Esophagus (tissue), 2 donors: ENCODE results near the gene CLDN6. TPM values are rescaled to one million over a fixed set of nuclear protein-coding genes. Genes with fewer than 3 reads are reported as not detected.

Experiments used
- H3K27ac ChIP-seq, 2 donors: one replicate each; pipeline ENCODE4 v1.5.1; 2013; ENCODE audit warnings: low read depth in 2 of 2, mild to moderate bottlenecking in 2 of 2, inconsistent platforms in 1 of 2, low read length in 1 of 2, moderate library complexity in 1 of 2
- H3K27me3 ChIP-seq, 2 donors: one replicate each; pipeline ENCODE4 v1.6.1; 2013; ENCODE audit warnings: low read length in 2 of 2, control low read depth in 1 of 2, mild to moderate bottlenecking in 1 of 2; ENCODE audit not compliant: insufficient read depth in 2 of 2, control insufficient read depth in 1 of 2
- H3K36me3 ChIP-seq, 2 donors: one replicate each; pipeline ENCODE4 v1.6.1; 2013; ENCODE audit warnings: low read length in 1 of 2; ENCODE audit not compliant: control insufficient read depth in 2 of 2, insufficient read depth in 2 of 2
- H3K4me1 ChIP-seq, 2 donors: one replicate each; pipeline ENCODE4 v1.6.1; 2013; ENCODE audit warnings: low read length in 1 of 2; ENCODE audit not compliant: control insufficient read depth in 2 of 2, insufficient read depth in 2 of 2
- H3K4me3 ChIP-seq, 2 donors: one replicate each; pipeline ENCODE4 v1.5.1; 2013; ENCODE audit warnings: low read length in 2 of 2, mild to moderate bottlenecking in 2 of 2, low read depth in 1 of 2, moderate library complexity in 1 of 2
- H3K9me3 ChIP-seq, 2 donors: one replicate each; pipeline ENCODE4 v1.6.1; 2013; ENCODE audit warnings: mild to moderate bottlenecking in 2 of 2, low read depth in 1 of 2, low read length in 1 of 2, moderate library complexity in 1 of 2; ENCODE audit not compliant: control insufficient read depth in 2 of 2, insufficient read depth in 1 of 2
- WGBS, 2 donors: extraction: QIAGEN DNeasy Blood & Tissue Kit; methylation state at CpG; one replicate each; pipeline ENCODE4 v1.1.7; 2013; 5-methylcytosine and 5-hydroxymethylcytosine counted together
- polyA plus RNA-seq, 2 donors: library from polyadenylated mRNA; stranded (reverse); fragments of 200-250 nt; gene quantifications; one replicate each; pipeline ENCODE4 v1.2.3, GENCODE V29; 2013
- donor health status: healthy with polysubstance abuse.
- donor health status: Bipolar disorder and iron deficiency.

Gene CLDN6
- polyA plus RNA-seq, 2 donors: 0.06 TPM; not detected in 1

DNA sequence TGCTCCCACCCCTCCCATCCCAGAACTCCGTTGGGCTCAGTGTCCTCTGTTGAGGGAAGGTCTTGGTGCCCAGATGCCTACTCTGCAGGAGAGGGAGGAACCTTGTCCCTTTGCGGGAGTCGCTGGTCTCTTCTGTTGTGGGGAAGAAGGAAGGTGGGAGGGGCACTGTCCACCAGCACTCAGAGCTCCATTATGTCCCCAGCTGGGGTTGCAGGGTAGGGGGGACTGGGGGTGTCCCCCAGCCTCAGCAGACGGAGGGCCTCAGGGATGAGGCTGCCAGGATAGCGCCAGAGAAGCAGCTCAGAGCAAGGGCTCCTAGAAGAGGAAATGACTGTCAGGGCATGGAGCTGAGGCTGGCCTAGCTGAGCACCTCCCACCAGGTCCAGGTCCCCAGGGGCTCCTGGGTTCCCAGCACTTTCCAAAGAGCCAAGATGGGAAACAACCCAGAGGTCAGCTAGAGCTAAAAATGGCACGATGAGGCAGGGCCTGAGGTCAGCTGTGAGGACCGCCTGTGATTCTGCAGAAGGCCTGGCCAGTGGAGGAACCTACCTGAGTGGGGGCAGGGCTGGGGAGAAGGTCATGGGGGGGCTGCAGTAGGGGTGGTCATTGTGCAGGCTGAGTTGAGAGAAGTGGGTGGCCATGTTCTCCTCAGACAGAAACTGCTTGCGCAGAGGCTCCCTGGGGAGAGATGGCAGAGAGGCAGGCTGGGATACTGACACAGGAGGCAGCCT is 4.9 kb upstream of the CLDN6 start:
- WGBS, 2 donors: 18 to 30% methylated on average over 8 of the region's 8 CpGs

DNA sequence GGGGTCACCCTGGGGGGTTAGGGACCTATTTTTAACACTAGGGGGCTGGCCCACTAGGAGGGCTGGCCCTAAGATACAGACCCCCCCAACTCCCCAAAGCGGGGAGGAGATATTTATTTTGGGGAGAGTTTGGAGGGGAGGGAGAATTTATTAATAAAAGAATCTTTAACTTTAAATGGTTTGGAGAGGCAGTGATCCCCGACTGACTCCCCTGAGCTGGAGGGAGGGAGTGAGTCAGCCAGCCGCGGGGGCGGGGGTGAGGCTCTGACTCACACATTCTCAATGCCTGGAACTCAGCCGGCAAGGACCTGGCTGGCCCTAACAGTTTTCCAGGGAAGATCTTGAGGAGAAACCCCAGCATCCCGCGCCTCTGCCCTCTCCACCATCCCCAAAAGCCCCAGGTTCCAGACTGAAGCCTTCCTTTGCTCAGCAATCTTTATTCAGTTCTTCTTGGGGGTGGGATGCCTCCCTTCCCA is 4.3 kb upstream of the CLDN6 start:
- 5 to 21% methylated on average over 7 to 8 of the region's 8 CpGs for WGBS, 2 donors
- Histone ChIP-seq H3K9me3 (no peaks in the 10 kb centered on the region), H3K27me3 (no peaks in the 10 kb centered on the region), H3K27ac (peak overlapping the region; percentile 96 to 98), H3K36me3 (peaks cover 5 to 18% of the 10 kb centered on the region in 2 donors), H3K4me3 (peak overlapping the region in 1 of 2 donors; percentile 69), H3K4me1 (peaks cover 7 to 32% of the 10 kb centered on the region in 2 donors)

More for the DNA sequence above, 4.9 kb upstream of the CLDN6 start:
- peaks cover 5 to 20% of the 10 kb centered on the region in 2 donors for H3K36me3 ChIP-seq
- H3K4me1 ChIP-seq: peaks cover 8 to 32% of the 10 kb centered on the region in 2 donors
- no peaks in the 10 kb centered on the region for H3K27me3 ChIP-seq
- peak overlapping the region; percentile 96 to 98 for H3K27ac ChIP-seq
- peak overlapping the region; percentile 6 to 54 for H3K4me3 ChIP-seq
- no peaks in the 10 kb centered on the region for H3K9me3 ChIP-seq

DNA sequence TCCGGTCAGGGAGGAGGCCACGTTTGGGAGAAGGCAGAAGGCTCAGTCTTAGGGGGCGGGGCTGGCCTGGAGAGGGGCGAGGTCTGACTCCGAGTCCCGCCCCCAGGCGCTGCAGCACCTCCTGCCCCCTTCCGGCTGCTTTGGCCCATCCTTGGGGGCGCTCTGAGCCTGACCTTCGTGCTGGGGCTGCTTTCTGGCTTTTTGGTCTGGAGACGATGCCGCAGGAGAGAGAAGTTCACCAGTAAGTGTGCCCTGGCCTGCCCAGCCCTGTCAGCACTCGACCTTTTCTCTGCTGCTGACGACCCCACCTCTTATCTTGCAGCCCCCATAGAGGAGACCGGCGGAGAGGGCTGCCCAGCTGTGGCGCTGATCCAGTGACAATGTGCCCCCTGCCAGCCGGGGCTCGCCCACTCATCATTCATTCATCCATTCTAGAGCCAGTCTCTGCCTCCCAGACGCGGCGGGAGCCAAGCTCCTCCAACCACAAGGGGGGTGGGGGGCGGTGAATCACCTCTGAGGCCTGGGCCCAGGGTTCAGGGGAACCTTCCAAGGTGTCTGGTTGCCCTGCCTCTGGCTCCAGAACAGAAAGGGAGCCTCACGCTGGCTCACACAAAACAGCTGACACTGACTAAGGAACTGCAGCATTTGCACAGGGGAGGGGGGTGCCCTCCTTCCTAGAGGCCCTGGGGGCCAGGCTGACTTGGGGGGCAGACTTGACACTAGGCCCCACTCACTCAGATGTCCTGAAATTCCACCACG is 3.6 kb upstream of the CLDN6 start:
- H3K9me3 ChIP-seq: no peaks in the 10 kb centered on the region
- peaks cover 5 to 12% of the 10 kb centered on the region in 2 donors for H3K36me3 ChIP-seq
- H3K4me3 ChIP-seq: peak overlapping the region; percentile 67 to 69
- H3K4me1 ChIP-seq: peaks cover 7 to 32% of the 10 kb centered on the region in 2 donors
- WGBS, 2 donors: 7 to 14% methylated on average over 21 to 25 of the region's 25 CpGs
- no peaks in the 10 kb centered on the region for H3K27me3 ChIP-seq
- H3K27ac ChIP-seq: peak overlapping the region; percentile 96 to 98

DNA sequence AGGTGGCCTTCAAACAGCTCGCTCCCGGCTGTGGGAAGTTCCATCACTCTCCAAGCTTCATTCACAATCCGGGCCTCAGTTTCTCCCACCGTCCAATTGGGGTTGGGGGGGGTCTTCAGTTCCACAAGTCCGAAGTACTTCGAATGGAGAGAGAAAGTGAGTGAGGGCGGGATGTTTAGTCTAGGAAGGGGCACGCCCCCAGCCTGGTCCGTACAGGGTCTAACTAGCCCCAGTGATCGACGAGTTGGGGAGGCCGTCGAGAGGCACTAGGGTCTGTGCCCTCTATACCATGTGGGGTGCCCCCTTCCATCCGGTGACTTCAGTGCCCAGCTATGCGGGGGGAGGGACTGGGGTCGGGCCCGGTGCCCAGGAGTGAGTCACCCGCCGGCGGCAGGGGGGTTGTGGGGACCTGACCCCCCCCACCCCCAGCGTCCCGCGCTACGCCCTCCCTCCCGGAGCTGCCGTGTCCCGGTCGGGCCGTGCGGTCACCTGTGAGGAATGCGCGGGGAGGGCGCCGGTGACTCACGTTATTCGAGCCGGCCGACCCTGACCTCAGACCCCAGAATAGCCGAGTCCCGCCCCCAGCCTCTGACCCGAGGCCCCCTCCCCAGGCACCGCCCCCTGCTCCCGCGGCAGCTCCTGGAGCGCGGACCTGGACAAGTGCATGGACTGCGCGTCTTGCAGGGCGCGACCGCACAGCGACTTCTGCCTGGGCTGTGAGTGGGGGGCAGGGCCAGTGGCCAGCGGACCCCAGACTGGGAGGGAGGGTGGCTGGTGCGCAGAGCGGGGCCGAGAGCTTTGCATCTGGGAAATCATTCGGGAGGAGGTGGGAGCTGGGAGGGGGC is 2.8 kb upstream of the CLDN6 start:
- Histone ChIP-seq H3K4me1 (peaks cover 7 to 32% of the 10 kb centered on the region in 2 donors), H3K27me3 (no peaks in the 10 kb centered on the region), H3K4me3 (peak overlapping the region; percentile 67 to 69), H3K36me3 (peaks cover 0 to 4% of the 10 kb centered on the region in 2 donors), H3K27ac (peak overlapping the region; percentile 96 to 98), H3K9me3 (no peaks in the 10 kb centered on the region)
- 1% methylated on average over 55 to 57 of the region's 57 CpGs for WGBS, 2 donors

DNA sequence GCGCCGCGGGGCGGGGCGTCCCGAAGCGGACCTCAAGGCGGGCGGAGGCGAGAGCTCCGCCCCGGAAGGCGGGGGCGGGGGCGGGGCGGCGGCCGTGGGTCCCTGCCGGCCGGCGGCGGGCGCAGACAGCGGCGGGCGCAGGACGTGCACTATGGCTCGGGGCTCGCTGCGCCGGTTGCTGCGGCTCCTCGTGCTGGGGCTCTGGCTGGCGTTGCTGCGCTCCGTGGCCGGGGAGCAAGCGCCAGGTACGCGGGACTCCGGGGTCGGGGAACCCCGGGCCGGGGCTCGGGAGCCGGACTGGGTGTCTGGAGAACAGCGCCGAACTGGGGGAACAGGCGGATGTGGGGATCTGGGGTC is 2.2 kb upstream of the CLDN6 start, which contains the start of gene TNFRSF12A:
Gene TNFRSF12A, plus strand, starts transcription at position 122 of the 357 bp plus-strand sequence. Its CDS starts 30 bp downstream, at position 152.
- 0 to 1% methylated on average over 41 to 49 of the region's 49 CpGs for WGBS, 2 donors

DNA sequence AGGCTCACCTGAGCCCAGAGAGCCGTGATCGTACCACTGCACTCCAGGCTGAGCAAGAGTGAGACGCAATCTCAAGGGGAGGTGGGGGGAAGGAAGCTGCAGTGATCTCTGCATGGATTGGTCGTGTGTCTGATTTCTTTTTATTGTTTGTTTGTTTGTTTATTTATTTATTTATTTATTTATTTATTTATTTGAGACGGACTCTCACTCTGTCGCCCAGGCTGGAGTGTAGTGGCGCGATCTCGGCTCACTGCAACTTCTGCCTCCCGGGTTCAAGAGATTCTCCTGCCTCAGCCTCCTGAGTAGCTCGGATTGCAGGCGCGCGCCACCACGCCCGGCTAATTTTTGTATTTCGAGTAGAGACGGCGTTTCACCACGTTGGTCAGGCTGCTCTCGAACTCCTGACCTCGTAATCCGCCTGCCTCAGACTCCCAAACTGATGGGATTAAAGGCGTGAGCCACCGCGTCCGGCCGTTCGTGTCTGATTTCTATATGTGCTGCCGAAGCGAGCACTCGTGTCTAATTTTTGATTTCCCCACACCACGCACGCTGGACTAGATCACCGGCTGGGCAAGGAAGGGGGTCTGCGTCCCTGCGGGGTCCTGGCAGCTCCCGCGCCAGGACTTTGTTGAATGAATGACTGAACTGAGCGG is 1.7 kb upstream of the CLDN6 start:
- Histone ChIP-seq H3K9me3 (no peaks in the 10 kb centered on the region), H3K4me3 (peak overlapping the region; percentile 35 to 67), H3K27ac (no peak overlapping the region), H3K27me3 (no peaks in the 10 kb centered on the region), H3K4me1 (peaks cover 7 to 32% of the 10 kb centered on the region in 2 donors), H3K36me3 (no peaks in the 10 kb centered on the region)
- WGBS, 2 donors: 29 to 30% methylated on average over 40 of the region's 40 CpGs

More for the DNA sequence above, 2.2 kb upstream of the CLDN6 start, which contains the start of gene TNFRSF12A:
- Histone ChIP-seq H3K36me3 (no peaks in the 10 kb centered on the region), H3K9me3 (no peaks in the 10 kb centered on the region), H3K4me3 (peak within 1 kb of the TSS; percentile 67 to 69), H3K27me3 (no peaks in the 10 kb centered on the region), H3K27ac (peak within 1 kb of the TSS; percentile 96 to 98), H3K4me1 (peaks cover 7 to 32% of the 10 kb centered on the region in 2 donors)

DNA sequence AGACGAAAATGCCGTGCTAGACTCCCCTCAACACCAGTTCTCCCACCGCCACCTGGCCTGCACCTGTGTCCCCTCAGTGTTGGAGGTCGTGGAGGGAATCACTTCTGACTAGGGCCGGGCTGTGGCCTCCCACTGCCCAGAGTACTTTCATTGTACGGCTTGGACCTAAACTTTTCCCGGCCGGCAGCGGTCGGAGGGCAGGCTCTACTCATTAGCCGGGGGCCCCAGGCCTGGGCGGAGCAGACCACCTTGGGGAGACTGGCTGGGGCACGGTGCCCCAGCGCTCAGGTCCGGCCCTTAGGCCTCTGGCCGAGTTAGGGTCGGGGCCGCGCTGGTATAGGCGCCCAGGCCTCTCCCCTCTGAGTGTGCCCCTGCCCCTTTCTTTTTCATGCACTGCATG is 639 bp downstream of the CLDN6 start:
- 68 to 76% methylated on average over 17 to 20 of the region's 20 CpGs for WGBS, 2 donors
- Histone ChIP-seq H3K4me3 (no peak overlapping the region), H3K27ac (no peak overlapping the region), H3K9me3 (no peaks in the 10 kb centered on the region), H3K4me1 (peaks cover 0 to 17% of the 10 kb centered on the region in 2 donors), H3K27me3 (no peaks in the 10 kb centered on the region), H3K36me3 (no peaks in the 10 kb centered on the region)

DNA sequence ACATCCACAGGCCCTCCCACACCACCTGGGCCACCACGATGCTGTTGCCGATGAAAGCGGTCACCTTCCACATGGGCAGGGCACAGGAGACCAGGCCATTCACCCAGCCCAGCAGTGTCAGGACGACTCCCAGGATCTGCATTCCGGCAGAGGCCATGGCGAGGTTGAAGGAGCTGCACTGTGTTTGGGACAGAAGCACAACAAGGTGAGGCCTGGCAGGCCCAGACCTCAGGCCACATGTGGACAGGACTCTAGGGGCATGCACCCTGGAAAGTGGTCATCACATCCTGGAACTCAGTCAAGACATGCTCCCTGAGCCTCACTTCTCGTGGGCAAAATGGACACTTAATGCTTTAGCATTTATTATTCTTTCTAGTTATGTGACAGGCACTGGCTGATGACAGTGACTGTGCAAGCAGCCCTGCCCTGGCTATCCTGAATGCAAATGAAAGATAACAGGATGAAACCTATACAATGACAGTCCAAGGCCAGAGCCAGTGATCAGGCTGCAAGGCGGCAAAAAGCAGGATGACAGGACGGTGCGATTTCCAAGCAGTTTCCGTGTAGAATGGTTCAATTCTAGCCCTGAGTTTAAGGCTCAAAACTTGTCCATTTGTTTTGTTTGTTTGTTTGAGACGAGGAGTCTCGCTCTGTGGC is 2.0 kb downstream of the CLDN6 start:
- Histone ChIP-seq H3K27ac (no peak overlapping the region), H3K27me3 (peaks cover 0 to 4% of the 10 kb centered on the region in 2 donors), H3K4me1 (peaks cover 0 to 6% of the 10 kb centered on the region in 2 donors), H3K9me3 (no peaks in the 10 kb centered on the region), H3K4me3 (no peak overlapping the region), H3K36me3 (no peaks in the 10 kb centered on the region)
- WGBS, 2 donors: 85 to 86% methylated on average over 13 of the region's 13 CpGs
